Neural progenitor cell (in vitro differentiated cells): Measurements from ENCODE around the gene SLC26A2.

Source experiments
- EZH2 ChIP-seq: fragments of 200-600 bp; sonication (generic); IDR thresholded peaks from 2 replicates; pipeline ENCODE4 v1.6.1; 2017; ENCODE audit warnings: antibody characterized with exemption, mild to moderate bottlenecking, moderate library complexity
- EZH2phosphoT487 ChIP-seq: fragments of 200-600 bp; sonication (generic); IDR thresholded peaks from 2 replicates; pipeline ENCODE4 v1.6.1; 2017; ENCODE audit warnings: antibody characterized with exemption
- TF ChIP-seq, protein P1 (sequence below): fragments of 200-600 bp; sonication (generic); IDR thresholded peaks from 2 replicates; pipeline ENCODE4 v1.5.1; 2017; ENCODE audit warnings: antibody characterized with exemption, mild to moderate bottlenecking

DNA sequence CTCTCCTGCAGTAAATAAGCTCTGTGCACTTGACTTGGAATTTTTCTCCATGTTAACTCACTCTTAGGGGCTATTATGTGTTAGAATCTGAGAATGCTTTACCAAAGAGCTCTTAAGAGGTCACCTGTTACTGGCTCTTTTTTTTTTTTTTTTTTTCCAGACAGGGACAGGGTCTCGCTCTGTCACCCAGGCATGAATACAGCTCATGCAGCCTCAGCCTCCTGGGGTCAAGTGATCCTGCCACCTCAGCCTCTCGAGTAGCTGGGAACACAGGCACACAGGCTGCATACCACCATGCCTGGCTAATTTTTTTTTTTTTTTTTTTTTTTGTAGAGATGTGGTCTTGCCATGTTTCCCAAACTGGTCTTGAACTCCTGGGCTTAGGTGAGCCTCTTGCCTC is 62.1 kb downstream of the SLC26A2 start:
- TF ChIP-seq, protein P1, sequence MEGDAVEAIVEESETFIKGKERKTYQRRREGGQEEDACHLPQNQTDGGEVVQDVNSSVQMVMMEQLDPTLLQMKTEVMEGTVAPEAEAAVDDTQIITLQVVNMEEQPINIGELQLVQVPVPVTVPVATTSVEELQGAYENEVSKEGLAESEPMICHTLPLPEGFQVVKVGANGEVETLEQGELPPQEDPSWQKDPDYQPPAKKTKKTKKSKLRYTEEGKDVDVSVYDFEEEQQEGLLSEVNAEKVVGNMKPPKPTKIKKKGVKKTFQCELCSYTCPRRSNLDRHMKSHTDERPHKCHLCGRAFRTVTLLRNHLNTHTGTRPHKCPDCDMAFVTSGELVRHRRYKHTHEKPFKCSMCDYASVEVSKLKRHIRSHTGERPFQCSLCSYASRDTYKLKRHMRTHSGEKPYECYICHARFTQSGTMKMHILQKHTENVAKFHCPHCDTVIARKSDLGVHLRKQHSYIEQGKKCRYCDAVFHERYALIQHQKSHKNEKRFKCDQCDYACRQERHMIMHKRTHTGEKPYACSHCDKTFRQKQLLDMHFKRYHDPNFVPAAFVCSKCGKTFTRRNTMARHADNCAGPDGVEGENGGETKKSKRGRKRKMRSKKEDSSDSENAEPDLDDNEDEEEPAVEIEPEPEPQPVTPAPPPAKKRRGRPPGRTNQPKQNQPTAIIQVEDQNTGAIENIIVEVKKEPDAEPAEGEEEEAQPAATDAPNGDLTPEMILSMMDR: no peak
- no peak for TF ChIP-seq EZH2
- TF ChIP-seq EZH2phosphoT487: no peak
